WTC11 (cell line): ENCODE data around the gene MYF6.

Experiments
- SOX15 ChIP-seq: fragments of 250-450 bp; sonication (Bioruptor Pico); IDR thresholded peaks from 2 replicates; pipeline ENCODE4 v1.9.0; 2021; ENCODE audit warnings: mild to moderate bottlenecking
- TEAD1 ChIP-seq: sonication (generic); formaldehyde crosslinking; IDR thresholded peaks from 2 replicates; pipeline ENCODE4 v1.8.0; 2022; ENCODE audit warnings: mild to moderate bottlenecking, missing genetic modification reagents
- TEAD4 ChIP-seq: sonication (generic); formaldehyde crosslinking; IDR thresholded peaks from 2 replicates; pipeline ENCODE4 v1.8.0; 2022; ENCODE audit warnings: mild to moderate bottlenecking, missing genetic modification reagents
- ZNF138 ChIP-seq: sonication (generic); formaldehyde crosslinking; conservative IDR thresholded peaks from 2 replicates; pipeline ENCODE4 v1.8.1; 2022; ENCODE audit warnings: mild to moderate bottlenecking, moderate library complexity, missing genetic modification reagents
- TF ChIP-seq, protein P1 (sequence below): fragments of 200-600 bp; IDR thresholded peaks from 2 replicates; pipeline ENCODE4 v1.8.0; 2022; ENCODE audit warnings: antibody characterized with exemption

DNA sequence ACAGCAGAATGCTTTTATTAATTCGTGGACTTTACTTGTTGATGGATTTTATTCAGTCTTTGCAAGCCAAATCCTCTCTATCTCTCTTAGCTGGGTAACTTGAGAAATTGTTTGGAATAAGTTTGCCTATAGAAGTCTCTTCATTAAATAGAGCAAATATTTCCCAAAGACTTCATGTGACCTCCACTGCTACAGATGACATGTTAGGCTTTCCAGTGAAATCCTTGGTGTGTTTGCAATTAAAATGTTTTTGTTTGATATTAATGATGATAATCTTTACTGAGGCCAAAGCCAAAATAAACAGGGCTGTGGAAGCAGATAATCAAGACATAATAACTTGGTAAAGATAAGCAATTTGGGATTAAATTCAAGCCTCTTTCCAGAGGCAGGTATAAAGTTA, 4.4 kb downstream of the MYF6 start:
- no peak for TF ChIP-seq SOX15 (CRISPR knock-in tag)
- TF ChIP-seq, protein P1, sequence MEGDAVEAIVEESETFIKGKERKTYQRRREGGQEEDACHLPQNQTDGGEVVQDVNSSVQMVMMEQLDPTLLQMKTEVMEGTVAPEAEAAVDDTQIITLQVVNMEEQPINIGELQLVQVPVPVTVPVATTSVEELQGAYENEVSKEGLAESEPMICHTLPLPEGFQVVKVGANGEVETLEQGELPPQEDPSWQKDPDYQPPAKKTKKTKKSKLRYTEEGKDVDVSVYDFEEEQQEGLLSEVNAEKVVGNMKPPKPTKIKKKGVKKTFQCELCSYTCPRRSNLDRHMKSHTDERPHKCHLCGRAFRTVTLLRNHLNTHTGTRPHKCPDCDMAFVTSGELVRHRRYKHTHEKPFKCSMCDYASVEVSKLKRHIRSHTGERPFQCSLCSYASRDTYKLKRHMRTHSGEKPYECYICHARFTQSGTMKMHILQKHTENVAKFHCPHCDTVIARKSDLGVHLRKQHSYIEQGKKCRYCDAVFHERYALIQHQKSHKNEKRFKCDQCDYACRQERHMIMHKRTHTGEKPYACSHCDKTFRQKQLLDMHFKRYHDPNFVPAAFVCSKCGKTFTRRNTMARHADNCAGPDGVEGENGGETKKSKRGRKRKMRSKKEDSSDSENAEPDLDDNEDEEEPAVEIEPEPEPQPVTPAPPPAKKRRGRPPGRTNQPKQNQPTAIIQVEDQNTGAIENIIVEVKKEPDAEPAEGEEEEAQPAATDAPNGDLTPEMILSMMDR, result no peak
- TF ChIP-seq TEAD1 (CRISPR knock-in tag), result no peak
- TF ChIP-seq ZNF138, result no peak
- no peak for TF ChIP-seq TEAD4
